HEK293 (cell line): ENCODE data around the gene DIS3L.

Experiments
- CTCF ChIA-PET: fragments of 350-600 bp; formaldehyde crosslinking; extraction: SDS; loops from one replicate; lab custom pipeline; 2021; ENCODE audit warnings: antibody characterized with exemption; lab: Yijun Ruan, JAX
- POLR2A ChIA-PET: fragments of 300-600 bp; formaldehyde crosslinking; extraction: SDS; loops from one replicate; lab custom pipeline; 2020; ENCODE audit warnings: antibody characterized with exemption, inconsistent platforms; lab: Yijun Ruan, JAX
- H3K27ac ChIP-seq: fragments of 200-500 bp; sonication (Bioruptor generic); 2 replicates; pipeline ENCODE4 v1.5.1; 2014; ENCODE audit warnings: low read depth, low read length, control low read depth, inconsistent platforms; ENCODE audit errors: extremely low read depth
- H3K36me3 ChIP-seq, 2 experiments: fragments of 200-500 bp in 1 of 2; sonication (Bioruptor generic) in 1 of 2; 1 replicate in 1 of 2; 2 replicates in 1 of 2; pipeline ENCODE4 v1.5.1; 2014 to 2017; ENCODE audit warnings: inconsistent platforms in 2 of 2, low read length in 2 of 2; ENCODE audit not compliant: control insufficient read depth in 2 of 2, insufficient read depth in 1 of 2
- H3K4me1 ChIP-seq: fragments of 200-500 bp; sonication (Bioruptor generic); 2 replicates; pipeline ENCODE4 v1.5.1; 2014; ENCODE audit warnings: mild to moderate bottlenecking, low read length, inconsistent platforms; ENCODE audit not compliant: control insufficient read depth, insufficient read depth
- H3K4me3 ChIP-seq: 2 replicates; pipeline ENCODE4 v1.5.1; 2011; ENCODE audit warnings: low read depth, mild to moderate bottlenecking, control low read depth, low read length, moderate library complexity
- H3K9me3 ChIP-seq: fragments of 200-500 bp; sonication (Bioruptor generic); 2 replicates; pipeline ENCODE4 v1.5.1; 2014; ENCODE audit warnings: low read depth, low read length, inconsistent platforms; ENCODE audit not compliant: control insufficient read depth, insufficient read depth
- BCL11B ChIP-seq: fragments of 450-650 bp; formaldehyde crosslinking; IDR thresholded peaks from 2 replicates; pipeline ENCODE4 v1.5.1; 2016; ENCODE audit warnings: low read depth, missing biosample characterization, missing genetic modification characterization
- GLI2 ChIP-seq: fragments of 450-650 bp; formaldehyde crosslinking; IDR thresholded peaks from 2 replicates; pipeline ENCODE4; 2017; ENCODE audit warnings: missing biosample characterization, missing genetic modification characterization, low read depth, borderline replicate concordance
- ZBTB48 ChIP-seq: fragments of 450-650 bp; formaldehyde crosslinking; IDR thresholded peaks from 2 replicates; pipeline ENCODE4 v1.5.1; 2016; ENCODE audit warnings: missing biosample characterization, missing genetic modification characterization
- ZNF133 ChIP-seq: fragments of 450-650 bp; formaldehyde crosslinking; IDR thresholded peaks from 2 replicates; pipeline ENCODE4 v1.5.1; 2016; ENCODE audit warnings: missing biosample characterization, missing genetic modification characterization
- ZNF146 ChIP-seq: fragments of 450-650 bp; formaldehyde crosslinking; IDR thresholded peaks from 2 replicates; pipeline ENCODE4 v1.5.1; 2016; ENCODE audit warnings: missing biosample characterization, missing genetic modification characterization
- ZNF248 ChIP-seq: fragments of 450-650 bp; formaldehyde crosslinking; IDR thresholded peaks from 2 replicates; pipeline ENCODE4 v1.5.1; 2017; ENCODE audit warnings: missing biosample characterization, missing genetic modification characterization
- ZNF394 ChIP-seq: fragments of 450-650 bp; formaldehyde crosslinking; IDR thresholded peaks from 2 replicates; pipeline ENCODE4 v1.5.1; 2016; ENCODE audit warnings: missing biosample characterization, missing genetic modification characterization, mild to moderate bottlenecking, moderate library complexity, borderline replicate concordance
- ZNF473 ChIP-seq: fragments of 450-650 bp; formaldehyde crosslinking; IDR thresholded peaks from 2 replicates; pipeline ENCODE4 v1.5.1; 2017; ENCODE audit warnings: missing biosample characterization, missing genetic modification characterization
- ZNF548 ChIP-seq: fragments of 450-650 bp; formaldehyde crosslinking; IDR thresholded peaks from 2 replicates; pipeline ENCODE4 v1.5.1; 2016; ENCODE audit warnings: missing biosample characterization, missing genetic modification characterization
- ZSCAN4 ChIP-seq: fragments of 450-650 bp; formaldehyde crosslinking; IDR thresholded peaks from 2 replicates; pipeline ENCODE4 v1.5.1; 2017; ENCODE audit warnings: missing biosample characterization, missing genetic modification characterization
- ZSCAN5A ChIP-seq: fragments of 450-650 bp; formaldehyde crosslinking; IDR thresholded peaks from 2 replicates; pipeline ENCODE4 v1.5.1; 2016; ENCODE audit warnings: missing biosample characterization, missing genetic modification characterization
- ZXDB ChIP-seq: fragments of 450-650 bp; formaldehyde crosslinking; IDR thresholded peaks from 2 replicates; pipeline ENCODE4 v1.5.1; 2016; ENCODE audit warnings: missing biosample characterization, missing genetic modification characterization
- TF ChIP-seq, protein P1 (sequence below): fragments of 450-650 bp; formaldehyde crosslinking; IDR thresholded peaks from 2 replicates; pipeline ENCODE4 v1.5.1; 2016; ENCODE audit warnings: missing biosample characterization, missing genetic modification characterization
- TF ChIP-seq, protein P2 (sequence below): fragments of 450-650 bp; formaldehyde crosslinking; IDR thresholded peaks from 2 replicates; pipeline ENCODE4 v1.5.1; 2017; ENCODE audit warnings: missing biosample characterization, missing genetic modification characterization
- TF ChIP-seq, protein P3 (sequence below): fragments of 450-650 bp; formaldehyde crosslinking; IDR thresholded peaks from 2 replicates; pipeline ENCODE4 v1.5.1; 2016; ENCODE audit warnings: missing biosample characterization, missing genetic modification characterization

DIS3L gene

DNA sequence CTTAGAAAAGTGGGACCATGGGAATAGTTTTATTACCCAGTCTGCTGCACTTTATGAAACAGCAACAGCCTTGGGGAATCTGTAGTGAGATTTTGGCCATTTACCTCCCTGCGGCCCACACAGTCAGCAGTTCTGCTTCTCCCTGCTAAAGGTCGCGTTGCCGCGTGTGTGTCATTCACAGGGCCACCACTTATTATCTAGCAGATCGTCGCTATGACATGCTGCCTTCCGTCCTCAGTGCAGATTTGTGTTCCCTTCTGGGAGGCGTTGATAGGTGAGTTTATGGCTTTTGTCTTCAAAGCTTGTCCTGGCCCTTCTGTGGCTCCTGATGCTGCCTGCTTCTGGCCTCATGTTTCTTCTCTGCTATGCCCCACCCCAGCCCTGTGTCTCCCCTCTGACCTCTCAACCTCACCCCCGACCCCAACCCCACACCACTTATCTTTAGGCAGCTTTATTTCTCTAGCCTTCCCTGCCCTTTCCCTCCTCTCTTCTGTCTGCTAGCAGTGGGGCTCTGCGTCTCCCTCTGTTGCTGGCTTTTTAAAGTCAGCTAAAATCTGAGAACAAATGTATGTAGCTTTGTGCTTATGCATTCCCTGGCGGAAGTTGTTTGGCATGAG is 30.1 kb downstream of the DIS3L start:
- Histone ChIP-seq H3K27ac (no peak overlapping the region), H3K9me3 (no peaks in the 10 kb centered on the region), H3K36me3 (peaks cover 63 to 72% of the 10 kb centered on the region in 2 experiments), H3K4me3 (no peak overlapping the region), H3K4me1 (no peaks in the 10 kb centered on the region)
- CTCF ChIA-PET, result interaction anchor here (0.5 to 2.8 kb wide), 4 partner anchors 21 to 175 kb away, joined by 3 to 11 read pairs (median 6); partner anchors contain the start of gene SNAPC5
- TF ChIP-seq ZNF473 (tag by site-specific recombination) (no peak), ZNF248 (tag by site-specific recombination) (no peak), ZBTB48 (tag by site-specific recombination) (no peak)
- TF ChIP-seq, protein P1, sequence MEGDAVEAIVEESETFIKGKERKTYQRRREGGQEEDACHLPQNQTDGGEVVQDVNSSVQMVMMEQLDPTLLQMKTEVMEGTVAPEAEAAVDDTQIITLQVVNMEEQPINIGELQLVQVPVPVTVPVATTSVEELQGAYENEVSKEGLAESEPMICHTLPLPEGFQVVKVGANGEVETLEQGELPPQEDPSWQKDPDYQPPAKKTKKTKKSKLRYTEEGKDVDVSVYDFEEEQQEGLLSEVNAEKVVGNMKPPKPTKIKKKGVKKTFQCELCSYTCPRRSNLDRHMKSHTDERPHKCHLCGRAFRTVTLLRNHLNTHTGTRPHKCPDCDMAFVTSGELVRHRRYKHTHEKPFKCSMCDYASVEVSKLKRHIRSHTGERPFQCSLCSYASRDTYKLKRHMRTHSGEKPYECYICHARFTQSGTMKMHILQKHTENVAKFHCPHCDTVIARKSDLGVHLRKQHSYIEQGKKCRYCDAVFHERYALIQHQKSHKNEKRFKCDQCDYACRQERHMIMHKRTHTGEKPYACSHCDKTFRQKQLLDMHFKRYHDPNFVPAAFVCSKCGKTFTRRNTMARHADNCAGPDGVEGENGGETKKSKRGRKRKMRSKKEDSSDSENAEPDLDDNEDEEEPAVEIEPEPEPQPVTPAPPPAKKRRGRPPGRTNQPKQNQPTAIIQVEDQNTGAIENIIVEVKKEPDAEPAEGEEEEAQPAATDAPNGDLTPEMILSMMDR (tag by site-specific recombination), result peak; percentile 17; the same call in 1 of the 2 replicates
- POLR2A ChIA-PET, result no interaction called here

GRCh38 chr15:66326051-66326450 is 32.7 kb downstream of the DIS3L start:
- H3K36me3 ChIP-seq, result peaks cover 68 to 70% of the 10 kb centered on the region in 2 experiments
- no peak overlapping the region for H3K4me3 ChIP-seq
- POLR2A ChIA-PET, result no interaction called here
- CTCF ChIA-PET, result interaction anchor here (0.6 to 1.5 kb wide), 2 partner anchors 57 to 172 kb away, joined by 3 to 6 read pairs; partner anchors contain the start of gene SNAPC5
- TF ChIP-seq ZNF394 (tag by site-specific recombination) (no peak), ZNF133 (tag by site-specific recombination) (no peak)
- TF ChIP-seq, protein P2, sequence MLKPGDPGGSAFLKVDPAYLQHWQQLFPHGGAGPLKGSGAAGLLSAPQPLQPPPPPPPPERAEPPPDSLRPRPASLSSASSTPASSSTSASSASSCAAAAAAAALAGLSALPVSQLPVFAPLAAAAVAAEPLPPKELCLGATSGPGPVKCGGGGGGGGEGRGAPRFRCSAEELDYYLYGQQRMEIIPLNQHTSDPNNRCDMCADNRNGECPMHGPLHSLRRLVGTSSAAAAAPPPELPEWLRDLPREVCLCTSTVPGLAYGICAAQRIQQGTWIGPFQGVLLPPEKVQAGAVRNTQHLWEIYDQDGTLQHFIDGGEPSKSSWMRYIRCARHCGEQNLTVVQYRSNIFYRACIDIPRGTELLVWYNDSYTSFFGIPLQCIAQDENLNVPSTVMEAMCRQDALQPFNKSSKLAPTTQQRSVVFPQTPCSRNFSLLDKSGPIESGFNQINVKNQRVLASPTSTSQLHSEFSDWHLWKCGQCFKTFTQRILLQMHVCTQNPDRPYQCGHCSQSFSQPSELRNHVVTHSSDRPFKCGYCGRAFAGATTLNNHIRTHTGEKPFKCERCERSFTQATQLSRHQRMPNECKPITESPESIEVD (tag by site-specific recombination), result no peak
- H3K9me3 ChIP-seq, result no peaks in the 10 kb centered on the region
- H3K4me1 ChIP-seq, result no peaks in the 10 kb centered on the region
- H3K27ac ChIP-seq, result no peak overlapping the region

DNA sequence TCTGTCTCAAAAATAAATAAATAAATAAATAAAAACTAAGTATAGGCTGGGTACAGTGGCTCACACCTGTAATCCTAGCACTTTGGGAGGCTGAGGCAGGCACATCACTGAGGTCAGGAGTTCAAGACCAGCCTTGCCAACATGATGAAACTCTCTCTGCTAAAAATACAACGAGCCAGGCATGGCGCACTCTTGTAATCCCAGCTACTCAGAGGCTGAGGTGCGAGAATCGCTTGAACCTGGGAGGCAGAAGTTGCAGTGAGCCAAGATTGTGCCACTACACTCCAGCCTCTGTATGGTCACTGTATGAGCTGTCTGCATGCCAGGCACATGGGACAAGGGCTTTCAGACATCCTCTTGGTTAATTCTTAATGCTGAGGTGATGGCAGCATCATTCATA is 34.4 kb downstream of the DIS3L start:
- H3K27ac ChIP-seq, result no peak overlapping the region
- POLR2A ChIA-PET, result no interaction called here
- H3K4me3 ChIP-seq, result no peak overlapping the region
- H3K9me3 ChIP-seq, result no peaks in the 10 kb centered on the region
- H3K36me3 ChIP-seq, result peaks cover 70 to 73% of the 10 kb centered on the region in 2 experiments
- CTCF ChIA-PET, result no interaction called here
- TF ChIP-seq, protein P3, sequence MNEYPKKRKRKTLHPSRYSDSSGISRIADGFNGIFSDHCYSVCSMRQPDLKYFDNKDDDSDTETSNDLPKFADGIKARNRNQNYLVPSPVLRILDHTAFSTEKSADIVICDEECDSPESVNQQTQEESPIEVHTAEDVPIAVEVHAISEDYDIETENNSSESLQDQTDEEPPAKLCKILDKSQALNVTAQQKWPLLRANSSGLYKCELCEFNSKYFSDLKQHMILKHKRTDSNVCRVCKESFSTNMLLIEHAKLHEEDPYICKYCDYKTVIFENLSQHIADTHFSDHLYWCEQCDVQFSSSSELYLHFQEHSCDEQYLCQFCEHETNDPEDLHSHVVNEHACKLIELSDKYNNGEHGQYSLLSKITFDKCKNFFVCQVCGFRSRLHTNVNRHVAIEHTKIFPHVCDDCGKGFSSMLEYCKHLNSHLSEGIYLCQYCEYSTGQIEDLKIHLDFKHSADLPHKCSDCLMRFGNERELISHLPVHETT (tag by site-specific recombination), result no peak
- TF ChIP-seq ZSCAN5A (tag by site-specific recombination), result no peak
- TF ChIP-seq GLI2, result no peak
- no peak for TF ChIP-seq ZNF548 (tag by site-specific recombination)
- no peak for TF ChIP-seq ZXDB
- TF ChIP-seq BCL11B (tag by site-specific recombination), result no peak
- no peak for TF ChIP-seq ZSCAN4
- no peak for TF ChIP-seq ZNF146 (tag by site-specific recombination)
- TF ChIP-seq, all 188 proteins: peak for 0
- no peaks in the 10 kb centered on the region for H3K4me1 ChIP-seq
